ENCODE measurements around the gene C1orf35. TPM values are rescaled to one million over a fixed set of nuclear protein-coding genes. Genes with fewer than 3 reads are reported as not detected.
A peak's percentile ranks its signal among the peaks of the same experiment; 100 is the strongest.

The C1orf35 gene
- total RNA-seq, 1 donor from 2014 or later: 17.1 TPM

DNA sequence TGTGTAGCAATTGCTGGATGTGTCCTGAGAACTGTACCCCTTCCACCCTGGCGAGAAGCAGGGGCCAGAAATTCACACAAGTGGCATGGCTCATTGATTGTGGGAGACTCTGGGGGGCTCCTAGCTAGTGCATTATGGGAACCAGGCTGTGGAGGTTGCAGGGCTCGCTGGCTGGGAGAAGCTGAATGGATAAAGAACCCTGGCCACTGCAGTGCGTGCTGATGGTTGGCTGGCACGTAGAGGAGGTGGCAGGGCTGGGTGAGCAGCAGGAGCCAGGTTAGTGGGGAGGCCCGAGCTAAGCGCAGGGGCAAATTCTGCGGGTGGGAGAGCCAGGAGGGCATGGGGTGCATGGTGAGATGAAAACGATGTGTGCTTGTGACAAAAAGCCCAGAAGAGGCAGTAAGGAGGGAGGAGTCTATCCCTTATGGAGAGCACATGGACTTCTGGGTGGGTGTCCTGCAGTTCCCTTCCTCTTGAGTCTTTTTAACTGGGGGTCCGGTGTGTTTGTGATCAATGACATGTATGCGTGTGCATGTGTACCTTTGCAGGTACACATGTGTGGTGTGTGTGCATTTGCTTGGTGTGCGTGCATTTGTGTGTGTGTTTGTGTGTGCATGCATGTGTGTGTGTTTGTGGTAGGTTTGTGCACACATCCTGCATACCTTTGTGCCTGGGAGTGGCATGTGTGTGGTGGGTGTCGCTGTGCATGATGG is 40.5 kb upstream of the C1orf35 start:
- H3K4me3 ChIP-seq (ENCODE audit: low read depth, low read length): no peak overlapping the region
- TF ChIP-seq, protein P1, sequence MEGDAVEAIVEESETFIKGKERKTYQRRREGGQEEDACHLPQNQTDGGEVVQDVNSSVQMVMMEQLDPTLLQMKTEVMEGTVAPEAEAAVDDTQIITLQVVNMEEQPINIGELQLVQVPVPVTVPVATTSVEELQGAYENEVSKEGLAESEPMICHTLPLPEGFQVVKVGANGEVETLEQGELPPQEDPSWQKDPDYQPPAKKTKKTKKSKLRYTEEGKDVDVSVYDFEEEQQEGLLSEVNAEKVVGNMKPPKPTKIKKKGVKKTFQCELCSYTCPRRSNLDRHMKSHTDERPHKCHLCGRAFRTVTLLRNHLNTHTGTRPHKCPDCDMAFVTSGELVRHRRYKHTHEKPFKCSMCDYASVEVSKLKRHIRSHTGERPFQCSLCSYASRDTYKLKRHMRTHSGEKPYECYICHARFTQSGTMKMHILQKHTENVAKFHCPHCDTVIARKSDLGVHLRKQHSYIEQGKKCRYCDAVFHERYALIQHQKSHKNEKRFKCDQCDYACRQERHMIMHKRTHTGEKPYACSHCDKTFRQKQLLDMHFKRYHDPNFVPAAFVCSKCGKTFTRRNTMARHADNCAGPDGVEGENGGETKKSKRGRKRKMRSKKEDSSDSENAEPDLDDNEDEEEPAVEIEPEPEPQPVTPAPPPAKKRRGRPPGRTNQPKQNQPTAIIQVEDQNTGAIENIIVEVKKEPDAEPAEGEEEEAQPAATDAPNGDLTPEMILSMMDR (IDR thresholded peaks at IDR 0.05; ENCODE audit: insufficient read depth, low read length, severe bottlenecking): no peak
- FAIRE-seq (peak; percentile 89), DNase-seq (ENCODE audit: low read depth) (no peak)
- peaks cover 29% of the 10 kb centered on the region for H3K36me3 ChIP-seq (ENCODE audit: control insufficient read depth, insufficient read depth, low read length)
- no peaks in the 10 kb centered on the region for H3K27me3 ChIP-seq (ENCODE audit: control insufficient read depth, insufficient read depth, low read length)

DNA sequence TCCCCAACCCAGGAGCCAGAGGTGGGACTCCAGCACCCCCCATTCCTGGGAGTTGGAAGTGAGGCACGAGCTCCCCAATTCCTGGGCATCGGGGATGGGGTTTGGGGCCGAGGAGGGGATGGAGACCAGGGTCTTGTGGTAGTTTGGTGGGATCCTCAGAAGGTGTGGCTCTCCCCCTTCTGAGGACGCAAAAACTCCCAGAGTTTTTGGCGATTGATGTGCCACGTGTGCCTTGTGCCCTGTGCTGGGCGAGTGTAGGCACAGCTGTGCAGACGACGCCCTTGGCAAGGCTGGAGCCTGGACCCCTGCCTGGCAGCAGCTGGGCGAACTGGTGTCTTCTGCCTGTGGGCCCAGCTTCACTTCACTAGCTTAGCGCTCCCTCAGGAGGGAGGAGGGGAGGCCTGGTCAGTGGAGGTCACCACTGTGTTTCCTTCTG is 39.6 kb upstream of the C1orf35 start:
- peaks cover 25% of the 10 kb centered on the region for H3K36me3 ChIP-seq (ENCODE audit: control insufficient read depth, insufficient read depth, low read length)
- no peak overlapping the region for H3K4me3 ChIP-seq (ENCODE audit: low read depth, low read length)
- no peak for DNase-seq (ENCODE audit: low read depth)
- TF ChIP-seq, protein P1 (IDR thresholded peaks at IDR 0.05; ENCODE audit: insufficient read depth, low read length, severe bottlenecking): no peak
- H3K27me3 ChIP-seq (ENCODE audit: control insufficient read depth, insufficient read depth, low read length): no peaks in the 10 kb centered on the region
- FAIRE-seq: no peak

DNA sequence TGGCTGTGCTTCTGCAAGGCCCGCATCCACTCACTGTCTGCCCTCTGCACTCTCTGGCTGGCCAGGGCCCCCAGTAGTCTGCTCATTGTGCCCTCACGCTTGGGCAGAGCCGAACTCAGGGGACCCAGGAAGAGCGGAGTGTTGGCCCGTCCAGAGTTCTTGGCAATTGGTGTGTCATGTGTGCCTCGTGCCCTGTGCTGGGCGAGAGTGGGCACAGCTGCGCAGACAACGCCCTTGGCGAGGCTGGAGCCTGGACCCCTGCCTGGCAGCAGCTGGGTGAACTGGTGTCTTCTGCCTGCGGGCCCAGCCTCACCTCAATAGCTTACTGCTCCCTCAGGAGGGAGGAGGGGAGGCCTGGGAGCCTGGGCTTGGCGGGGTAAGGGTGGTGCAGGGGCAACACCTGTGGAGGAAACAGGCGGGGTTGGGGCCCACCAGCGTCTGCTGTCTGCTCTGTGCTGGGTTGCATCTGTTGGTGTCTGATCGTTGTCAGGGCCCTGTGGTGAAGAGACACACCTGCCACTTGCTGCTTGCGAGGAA is 39.1 kb upstream of the C1orf35 start:
- Histone ChIP-seq H3K27me3 (ENCODE audit: control insufficient read depth, insufficient read depth, low read length) (no peaks in the 10 kb centered on the region), H3K36me3 (ENCODE audit: control insufficient read depth, insufficient read depth, low read length) (peaks cover 23% of the 10 kb centered on the region), H3K4me3 (ENCODE audit: low read depth, low read length) (no peak overlapping the region)
- DNase-seq (ENCODE audit: low read depth) (no peak), FAIRE-seq (no peak)
- TF ChIP-seq, protein P1 (IDR thresholded peaks at IDR 0.05; ENCODE audit: insufficient read depth, low read length, severe bottlenecking): no peak

GRCh38 chr1:228141226-228142044 is 38.3 kb upstream of the C1orf35 start:
- DNase-seq (ENCODE audit: low read depth) (no peak), FAIRE-seq (no peak)
- TF ChIP-seq, protein P1 (IDR thresholded peaks at IDR 0.05; ENCODE audit: insufficient read depth, low read length, severe bottlenecking): no peak
- Histone ChIP-seq H3K27me3 (ENCODE audit: control insufficient read depth, insufficient read depth, low read length) (no peaks in the 10 kb centered on the region), H3K4me3 (ENCODE audit: low read depth, low read length) (peak overlapping the region; percentile 98), H3K36me3 (ENCODE audit: control insufficient read depth, insufficient read depth, low read length) (peaks cover 19% of the 10 kb centered on the region)

- Histone ChIP-seq H3K27me3 (ENCODE audit: control insufficient read depth, insufficient read depth, low read length) (no peaks in the 10 kb centered on the region), H3K4me3 (ENCODE audit: low read depth, low read length) (peak overlapping the region; percentile 98), H3K36me3 (ENCODE audit: control insufficient read depth, insufficient read depth, low read length) (peaks cover 15% of the 10 kb centered on the region)
- DNase-seq (ENCODE audit: low read depth) (no peak), FAIRE-seq (no peak)
- TF ChIP-seq, protein P1 (IDR thresholded peaks at IDR 0.05; ENCODE audit: insufficient read depth, low read length, severe bottlenecking): no peak
Observed at GRCh38 chr1:228140724-228141225, 37.6 kb upstream of the C1orf35 start.

Data from bronchial epithelial cell (primary cell).